HepG2 (cell line): ENCODE results near the gene ESF1. TPM values are rescaled to one million over a fixed set of nuclear protein-coding genes. Genes with fewer than 3 reads are reported as not detected.

Experiments
- BATF2 ChIP-seq: sonication (generic); formaldehyde crosslinking; IDR thresholded peaks from 2 replicates; pipeline ENCODE4 v1.8.0; 2022; ENCODE audit warnings: mild to moderate bottlenecking, missing genetic modification reagents, moderate library complexity
- HNF4A ChIP-seq: sonication (generic); formaldehyde crosslinking; IDR thresholded peaks from 2 replicates; pipeline ENCODE4 v1.4.0; 2020; ENCODE audit warnings: missing genetic modification reagents
- MLLT10 ChIP-seq: sonication (generic); formaldehyde crosslinking; IDR thresholded peaks from 2 replicates; pipeline ENCODE4 v1.4.0; 2020; ENCODE audit warnings: missing genetic modification reagents
- MNT ChIP-seq: fragments of 450-650 bp; IDR thresholded peaks from 2 replicates; pipeline ENCODE4 v1.6.1; 2016
- POLR2AphosphoS5 ChIP-seq: IDR thresholded peaks from 2 replicates; pipeline ENCODE4 v1.6.1; 2012; ENCODE audit warnings: low read depth, low read length
- RNF2 ChIP-seq: fragments of 450-650 bp; conservative IDR thresholded peaks from 2 replicates; pipeline ENCODE4 v1.6.1; 2016; ENCODE audit warnings: low read depth
- SATB2 ChIP-seq: sonication (generic); formaldehyde crosslinking; IDR thresholded peaks from 2 replicates; pipeline ENCODE4 v1.5.0; 2020; ENCODE audit warnings: missing genetic modification reagents
- SNAI1 ChIP-seq: sonication (generic); formaldehyde crosslinking; IDR thresholded peaks from 2 replicates; pipeline ENCODE4 v1.5.0; 2020; ENCODE audit warnings: mild to moderate bottlenecking, missing genetic modification reagents, borderline replicate concordance
- SRSF4 ChIP-seq: fragments of 200-400 bp; formaldehyde crosslinking; IDR thresholded peaks from one replicate; pipeline ENCODE4 v1.6.1; 2018; ENCODE audit warnings: mild to moderate bottlenecking, low read depth, low read length, moderate library complexity; ENCODE audit not compliant: poor library complexity, severe bottlenecking
- ZBTB42 ChIP-seq: sonication (generic); formaldehyde crosslinking; IDR thresholded peaks from 2 replicates; pipeline ENCODE4 v1.5.0; 2020; ENCODE audit warnings: mild to moderate bottlenecking, missing genetic modification reagents
- ZFP91 ChIP-seq: sonication (generic); formaldehyde crosslinking; IDR thresholded peaks from 2 replicates; pipeline ENCODE4 v1.9.0; 2022; ENCODE audit warnings: missing genetic modification reagents, mild to moderate bottlenecking, borderline replicate concordance
- ZNF232 ChIP-seq: sonication (generic); formaldehyde crosslinking; IDR thresholded peaks from 2 replicates; pipeline ENCODE4 v1.4.0; 2020; ENCODE audit warnings: missing genetic modification reagents, borderline replicate concordance
- ZNF281 ChIP-seq: sonication (generic); formaldehyde crosslinking; IDR thresholded peaks from 2 replicates; pipeline ENCODE4 v1.4.0; 2020; ENCODE audit warnings: missing genetic modification reagents, borderline replicate concordance
- ZNF776 ChIP-seq: sonication (generic); formaldehyde crosslinking; IDR thresholded peaks from 2 replicates; pipeline ENCODE4 v1.4.0; 2020; ENCODE audit warnings: mild to moderate bottlenecking, missing genetic modification reagents
- ZXDC ChIP-seq: sonication (generic); formaldehyde crosslinking; IDR thresholded peaks from 2 replicates; pipeline ENCODE4 v1.5.0; 2020; ENCODE audit warnings: mild to moderate bottlenecking, missing genetic modification reagents
- polyA plus RNA-seq, 8 experiments: library from polyadenylated mRNA; depleted of rRNA in 3 of 8; stranded (reverse) in 7 of 8; unstranded in 1 of 8; fragments of >200 nt; fragmentation: Illumina TruSeq in 4 of 8; extraction: Trizol in 4 of 8; gene quantifications; 2 replicates each; pipeline versions ENCODE4 v1.2.1 to v1.2.3, GENCODE V29; 2011 to 2016; ENCODE audit warnings: low read depth in 4 of 8, missing spikeins in 1 of 8, mixed read lengths in 1 of 8; ENCODE audit not compliant: insufficient read depth in 1 of 8
- total RNA-seq, 5 experiments: library from RNA; depleted of rRNA; stranded (reverse); fragments of >200 nt; fragmentation: Illumina TruSeq; extraction: Trizol; gene quantifications; 2 replicates each; pipeline ENCODE4 v1.2.3, GENCODE V29; 2016; ENCODE audit warnings: low read depth in 1 of 5
- TF ChIP-seq, protein P1 (sequence below): sonication (generic); formaldehyde crosslinking; IDR thresholded peaks from 2 replicates; pipeline ENCODE4 v1.9.0; 2021; ENCODE audit warnings: missing genetic modification reagents, mild to moderate bottlenecking, borderline replicate concordance

The ESF1 gene
- total and polyA plus RNA-seq, 2 of the 13 experiments (the other 11 are each of a cell fraction or from before 2014, with no cell fraction given): 7.3 to 66.9 TPM

DNA sequence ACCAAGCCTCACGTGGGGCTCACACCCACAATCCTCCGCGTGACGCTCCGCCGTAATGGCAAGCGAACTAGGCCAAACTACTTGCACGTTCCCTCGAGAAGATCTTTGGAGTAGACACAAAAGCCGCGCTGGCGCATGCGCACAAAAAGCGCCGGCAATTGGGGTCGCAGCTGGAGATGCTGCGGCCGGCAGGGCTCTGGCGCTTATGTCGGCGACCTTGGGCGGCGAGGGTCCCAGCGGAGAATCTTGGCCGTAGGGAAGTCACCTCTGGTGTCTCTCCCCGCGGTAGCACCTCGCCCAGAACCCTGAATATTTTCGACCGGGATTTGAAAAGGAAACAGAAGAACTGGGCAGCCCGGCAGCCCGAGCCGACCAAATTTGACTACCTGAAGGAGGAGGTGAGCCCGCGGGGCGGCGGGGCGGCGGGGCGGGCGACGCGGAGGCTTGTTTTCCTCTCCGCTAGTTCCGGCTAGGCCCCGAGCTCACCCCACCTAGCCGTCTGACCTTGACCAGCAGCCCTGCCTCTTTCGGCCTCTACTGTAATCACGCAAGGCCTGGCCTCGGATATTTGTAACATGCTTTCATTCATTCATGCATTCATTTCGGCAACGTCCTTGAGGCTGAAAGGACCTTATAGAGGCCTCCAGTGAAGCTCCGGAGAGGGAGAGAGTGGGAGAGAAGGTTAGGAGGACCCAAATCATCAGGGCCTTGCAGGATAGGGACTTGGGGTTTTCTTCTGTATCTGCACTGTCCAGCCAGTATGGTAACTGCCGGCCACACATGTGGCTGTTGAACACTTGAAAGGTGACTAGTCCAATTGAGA, at the start of gene ESF1, which contains the start of gene NDUFAF5 (continued):
- TF ChIP-seq ZNF281 (CRISPR knock-in tag) (peak; percentile 82; the same call in 1 of the 2 replicates), RNF2 (peak; percentile 98), ZNF776 (CRISPR knock-in tag) (peak; percentile 90), ZBTB42 (CRISPR knock-in tag) (peak; percentile 92; the same call in 1 of the 2 replicates), HNF4A (CRISPR knock-in tag) (peak; percentile 80), SRSF4 (no peak), MLLT10 (CRISPR knock-in tag) (no peak), ZNF232 (peak; percentile 89), ZXDC (no peak; the same call in 1 of the 2 replicates), POLR2AphosphoS5 (peak; percentile 76), BATF2 (peak; percentile 99), MNT (peak; percentile 93), ZFP91 (peak; percentile 97), SNAI1 (CRISPR knock-in tag) (peak; percentile 96; the same call in 1 of the 2 replicates), SATB2 (CRISPR knock-in tag) (peak; percentile 77)
- TF ChIP-seq, protein P1, sequence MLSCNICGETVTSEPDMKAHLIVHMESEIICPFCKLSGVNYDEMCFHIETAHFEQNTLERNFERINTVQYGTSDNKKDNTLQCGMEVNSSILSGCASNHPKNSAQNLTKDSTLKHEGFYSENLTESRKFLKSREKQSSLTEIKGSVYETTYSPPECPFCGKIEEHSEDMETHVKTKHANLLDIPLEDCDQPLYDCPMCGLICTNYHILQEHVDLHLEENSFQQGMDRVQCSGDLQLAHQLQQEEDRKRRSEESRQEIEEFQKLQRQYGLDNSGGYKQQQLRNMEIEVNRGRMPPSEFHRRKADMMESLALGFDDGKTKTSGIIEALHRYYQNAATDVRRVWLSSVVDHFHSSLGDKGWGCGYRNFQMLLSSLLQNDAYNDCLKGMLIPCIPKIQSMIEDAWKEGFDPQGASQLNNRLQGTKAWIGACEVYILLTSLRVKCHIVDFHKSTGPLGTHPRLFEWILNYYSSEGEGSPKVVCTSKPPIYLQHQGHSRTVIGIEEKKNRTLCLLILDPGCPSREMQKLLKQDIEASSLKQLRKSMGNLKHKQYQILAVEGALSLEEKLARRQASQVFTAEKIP (CRISPR knock-in tag): no peak
